Fibroblast of the conjunctiva (primary cell): ENCODE results near the gene FOXF1.

ENCODE experiments used
- DNase-seq: peaks from one replicate; pipeline ENCODE4 v3.0.0-alpha.2; 2010; ENCODE audit warnings: low read depth

The FOXF1 gene

DNA sequence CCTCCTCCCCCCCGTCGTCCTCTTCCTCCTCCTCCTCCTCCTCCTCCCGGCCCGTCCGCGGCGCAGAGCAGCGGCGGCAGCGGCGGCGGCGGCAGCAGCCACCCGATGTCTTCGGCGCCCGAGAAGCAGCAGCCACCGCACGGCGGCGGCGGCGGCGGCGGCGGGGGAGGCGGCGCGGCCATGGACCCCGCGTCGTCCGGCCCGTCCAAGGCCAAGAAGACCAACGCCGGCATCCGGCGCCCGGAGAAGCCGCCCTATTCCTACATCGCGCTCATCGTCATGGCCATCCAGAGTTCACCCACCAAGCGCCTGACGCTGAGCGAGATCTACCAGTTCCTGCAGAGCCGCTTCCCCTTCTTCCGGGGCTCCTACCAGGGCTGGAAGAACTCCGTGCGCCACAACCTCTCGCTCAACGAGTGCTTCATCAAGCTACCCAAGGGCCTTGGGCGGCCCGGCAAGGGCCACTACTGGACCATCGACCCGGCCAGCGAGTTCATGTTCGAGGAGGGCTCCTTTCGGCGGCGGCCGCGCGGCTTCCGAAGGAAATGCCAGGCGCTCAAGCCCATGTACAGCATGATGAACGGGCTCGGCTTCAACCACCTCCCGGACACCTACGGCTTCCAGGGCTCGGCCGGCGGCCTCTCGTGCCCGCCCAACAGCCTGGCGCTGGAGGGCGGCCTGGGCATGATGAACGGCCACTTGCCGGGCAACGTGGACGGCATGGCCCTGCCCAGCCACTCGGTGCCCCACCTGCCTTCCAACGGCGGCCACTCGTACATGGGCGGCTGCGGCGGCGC is at the start of gene FOXF1:
FOXF1 (plus strand) TSS at position 63 of the 797 bp plus-strand sequence; CDS start at position 106, 43 bp downstream.
- no peak for DNase-seq

DNA sequence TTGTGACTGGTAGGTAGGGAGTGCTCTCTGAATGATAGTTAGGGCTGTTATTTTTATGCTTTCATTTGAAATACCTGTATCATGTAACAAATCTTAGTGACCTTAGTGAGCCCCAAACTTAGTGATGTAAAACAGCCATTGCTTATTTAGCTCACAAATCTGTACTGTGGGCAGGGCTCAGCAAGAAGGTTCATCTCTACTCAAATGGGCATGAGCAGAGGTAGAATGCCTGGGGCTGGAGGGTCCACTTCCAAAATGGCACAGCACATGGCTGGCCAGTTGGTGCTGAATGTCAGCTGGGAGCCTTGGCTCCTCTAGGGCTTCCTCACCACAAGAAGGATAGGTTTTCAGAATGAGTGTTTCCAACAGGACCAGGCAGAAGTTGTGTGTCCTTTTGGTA is 49.3 kb upstream of the FOXF1 start:
- no peak for DNase-seq

DNA sequence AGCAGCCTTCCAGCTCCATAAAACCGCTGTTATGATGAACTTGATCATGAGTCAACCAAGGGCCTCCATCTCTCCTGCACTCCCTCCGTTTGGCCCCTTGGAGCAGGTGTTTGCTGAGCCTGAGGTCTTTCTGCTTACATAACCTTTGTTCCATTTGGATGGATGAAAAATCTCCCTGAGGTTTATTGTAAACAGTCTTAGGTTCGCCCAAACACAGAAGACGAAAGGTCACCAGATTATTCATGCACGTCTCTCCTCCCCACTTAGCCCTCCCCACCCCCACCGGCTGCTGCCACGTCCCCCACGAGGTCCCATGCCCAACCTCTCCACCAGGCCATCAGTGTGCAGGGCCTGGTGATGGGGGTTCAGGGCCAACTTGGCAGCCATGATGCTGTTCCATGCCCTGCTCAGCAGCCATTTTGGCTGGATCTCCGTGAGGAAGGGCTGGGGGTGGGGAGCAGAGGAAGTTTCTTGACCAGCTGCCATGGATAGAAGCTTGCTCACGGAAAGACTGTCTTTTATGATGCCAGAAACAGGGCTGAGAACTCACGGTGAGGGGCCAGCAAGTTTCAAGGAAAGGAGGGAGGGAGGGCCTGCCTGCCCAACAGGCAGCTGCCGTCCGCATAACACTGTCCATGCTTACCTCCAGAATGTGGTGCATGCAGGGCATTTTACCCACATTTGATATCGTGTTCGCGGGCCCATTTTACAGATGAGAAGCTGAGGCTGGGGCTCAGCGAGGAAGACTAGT is 47.8 kb upstream of the FOXF1 start:
- DNase-seq = no peak

DNA sequence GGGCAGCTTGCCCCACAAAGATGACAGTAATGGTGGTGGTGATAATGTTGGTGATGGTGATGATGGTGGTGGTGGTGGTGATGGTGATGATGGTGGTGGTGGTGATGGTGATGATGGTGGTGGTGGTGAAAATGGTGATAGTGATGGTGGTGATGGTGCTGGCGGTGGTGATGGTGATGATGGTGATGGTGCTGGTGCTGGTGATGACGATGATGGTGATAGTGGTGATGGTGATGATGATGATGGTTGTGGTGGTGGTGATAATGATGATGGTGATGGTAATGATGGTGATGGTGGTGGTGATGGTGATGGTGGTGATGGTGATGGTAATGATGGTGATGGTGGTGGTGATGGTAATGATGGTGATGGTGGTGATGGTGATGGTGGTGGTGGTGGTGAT is 46.3 kb upstream of the FOXF1 start:
- no peak for DNase-seq

DNA sequence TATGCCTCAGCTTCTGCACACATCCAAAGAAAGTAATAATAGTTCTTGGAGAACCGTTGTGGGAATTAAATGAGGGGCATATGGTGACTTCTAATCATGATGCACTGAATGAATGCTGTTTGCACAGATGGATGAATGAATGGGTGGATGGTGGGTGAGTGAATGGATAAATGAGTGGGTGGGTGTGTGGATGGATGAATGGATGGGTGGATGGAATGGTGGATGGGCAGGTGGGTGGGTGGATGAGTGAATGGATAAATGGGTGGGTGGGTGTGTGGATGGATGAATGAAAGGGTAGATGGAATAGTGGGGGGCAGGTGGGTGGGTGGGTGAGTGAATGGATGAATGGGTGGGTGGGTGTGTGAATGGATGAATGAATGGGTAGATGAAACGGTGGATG is 44.9 kb upstream of the FOXF1 start:
- no peak for DNase-seq

DNA sequence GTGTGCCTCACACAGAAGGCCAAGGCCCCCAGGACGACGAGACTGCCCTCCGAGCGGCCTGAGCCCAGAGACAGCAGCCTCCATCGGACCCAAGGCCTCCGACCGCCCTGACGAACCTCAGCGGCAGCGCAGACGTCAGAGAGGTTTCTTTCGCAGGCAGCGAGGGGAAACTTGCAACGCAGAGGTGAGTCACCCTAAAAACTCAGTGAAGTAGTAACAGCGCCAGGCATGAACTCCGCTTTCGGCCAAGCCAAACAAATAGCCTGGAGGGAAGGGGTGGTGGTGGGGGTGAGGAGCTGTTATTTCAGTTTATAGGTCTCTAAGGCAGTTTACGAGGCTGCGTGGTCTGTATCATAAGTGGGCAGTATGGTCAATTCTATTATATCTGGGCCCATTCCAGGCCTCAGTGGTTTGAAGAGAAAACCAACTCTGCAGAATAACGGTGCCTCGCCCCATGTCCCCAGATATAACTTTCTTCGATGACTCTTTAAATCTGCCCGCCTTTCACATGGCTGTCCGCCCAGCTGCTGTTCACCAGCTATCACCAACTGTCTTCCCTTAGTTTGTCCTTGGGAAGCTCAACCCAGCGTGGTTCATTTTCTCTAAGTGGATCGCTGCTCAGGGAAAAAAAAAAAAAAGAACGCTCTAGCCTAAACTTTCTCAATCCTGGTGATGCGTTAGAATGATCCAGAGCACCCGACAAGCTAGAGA is 43.5 kb upstream of the FOXF1 start:
- no peak for DNase-seq

DNA sequence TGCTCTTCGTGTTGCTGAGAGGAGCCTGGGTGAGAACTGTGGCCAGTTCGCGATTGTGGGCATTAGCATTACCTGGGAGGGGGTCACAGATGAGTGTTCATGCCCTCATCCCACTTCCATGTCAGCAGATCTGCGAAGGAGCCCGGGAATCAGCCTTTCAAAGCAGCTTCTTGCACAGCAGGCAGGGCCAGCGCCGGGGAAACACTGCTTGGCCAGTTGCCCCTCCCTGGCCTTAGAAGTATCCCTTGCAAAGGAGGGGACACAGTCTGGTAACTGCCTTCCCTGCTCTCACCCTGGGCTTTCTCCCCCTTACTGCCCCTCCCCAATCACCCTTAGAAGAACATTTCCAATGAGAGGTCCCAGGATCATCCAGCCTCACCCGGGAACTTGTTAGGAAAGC is 42.8 kb upstream of the FOXF1 start:
- no peak for DNase-seq

DNA sequence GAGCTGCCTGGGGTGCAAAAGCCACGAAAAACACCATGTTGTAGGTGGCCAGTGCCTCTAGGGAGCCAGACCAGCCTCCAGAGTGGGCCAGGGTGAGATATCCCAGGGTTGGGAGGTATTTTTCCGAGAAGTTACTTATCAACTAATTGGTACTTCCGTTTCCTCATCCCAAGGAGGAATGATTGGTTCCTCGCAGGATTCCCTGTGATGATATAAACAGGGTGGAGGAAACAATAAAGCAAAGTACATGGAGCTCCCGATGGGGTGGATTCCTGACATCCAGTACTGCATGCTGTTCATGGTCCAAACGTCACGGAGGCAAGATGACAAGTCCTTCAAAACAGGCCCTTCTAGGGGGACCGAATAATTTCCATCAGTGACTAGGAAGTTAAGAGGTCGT is 39.4 kb upstream of the FOXF1 start:
- DNase-seq = no peak

DNA sequence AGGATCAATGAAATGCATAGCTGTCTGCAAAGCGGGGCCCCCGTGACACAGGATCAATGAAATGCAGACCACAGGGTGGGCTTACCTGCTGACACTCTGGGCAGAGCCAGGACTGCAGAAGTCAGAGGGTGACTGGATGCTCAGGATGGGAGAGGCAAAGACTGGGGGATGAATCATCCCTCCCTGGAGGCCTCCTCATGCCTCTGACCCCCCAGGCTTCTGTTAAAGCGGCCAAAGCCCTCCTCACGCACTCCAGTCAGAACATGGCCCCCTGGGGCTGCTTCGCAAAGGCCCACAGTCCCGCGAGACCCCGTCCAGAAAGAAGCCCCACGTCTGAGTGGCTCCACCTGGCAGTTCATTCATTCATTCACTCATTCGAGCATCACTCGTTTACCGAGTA is 38.4 kb upstream of the FOXF1 start:
- DNase-seq = no peak

DNA sequence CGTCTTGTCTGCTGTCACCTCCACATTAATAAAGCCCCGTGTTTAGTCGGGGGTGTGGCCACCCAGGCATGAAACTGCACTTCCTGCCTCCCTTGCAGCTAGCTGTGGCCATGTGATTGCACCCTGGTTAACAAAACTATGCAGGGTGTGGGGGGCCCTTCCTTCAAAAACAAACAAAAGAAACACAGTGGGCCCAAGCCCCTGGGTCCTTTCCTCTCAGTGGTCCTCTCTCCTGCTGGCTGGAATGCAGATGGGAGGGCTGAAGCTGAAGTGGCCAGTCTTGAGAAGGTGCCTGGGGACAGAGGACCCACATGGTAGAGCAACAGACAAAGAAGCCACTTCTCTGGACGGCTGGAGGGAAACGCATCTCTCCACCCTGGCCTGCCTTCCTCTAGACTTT is 38.0 kb upstream of the FOXF1 start:
- no peak for DNase-seq

DNA sequence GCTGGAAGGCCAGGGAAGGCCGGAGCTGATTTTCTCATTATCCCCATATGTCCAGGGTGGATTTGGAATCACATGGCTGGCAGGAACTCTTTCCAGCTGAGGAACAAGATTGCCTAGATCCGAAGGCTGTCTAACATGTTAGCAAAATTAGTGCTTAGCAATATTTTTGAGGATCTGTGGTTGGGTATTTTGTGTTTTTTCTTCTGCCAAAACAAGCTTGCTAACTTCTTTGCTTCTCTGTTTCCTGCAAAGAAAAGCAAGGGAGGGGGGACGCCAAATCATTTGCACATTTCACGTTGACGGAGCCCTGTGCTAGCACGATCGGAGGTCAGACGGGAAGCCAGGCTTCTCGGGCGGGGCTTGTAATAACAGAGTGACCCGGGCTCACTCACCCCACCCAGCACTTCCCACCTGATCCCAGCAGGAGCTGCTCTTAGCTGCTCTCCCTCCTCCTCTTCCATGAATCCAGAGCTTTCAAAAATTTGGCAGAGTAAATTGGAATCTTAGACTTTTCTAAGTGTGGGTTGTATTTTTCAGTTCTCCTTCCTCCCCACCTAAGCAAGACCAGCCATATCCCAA is 33.3 kb upstream of the FOXF1 start:
- peak; percentile 29 for DNase-seq

DNA sequence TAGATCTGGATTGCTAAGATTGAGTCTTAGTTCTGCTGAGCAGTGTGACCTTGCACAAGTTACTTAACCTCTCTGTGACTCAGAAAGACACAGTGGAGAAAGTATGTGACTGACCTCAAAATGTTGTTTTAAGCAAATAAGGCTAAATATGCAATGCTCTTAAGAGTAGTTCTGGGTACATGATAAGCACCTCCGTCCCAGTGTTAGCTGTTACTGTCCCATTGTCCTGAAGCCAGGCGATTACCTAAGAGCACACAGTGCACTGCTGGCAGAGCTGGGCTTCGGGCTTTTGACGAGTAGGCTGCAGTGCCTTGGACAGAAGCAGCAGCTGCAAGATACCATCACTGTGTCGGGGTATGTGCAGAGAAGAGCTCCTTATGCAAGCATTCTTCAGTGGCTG is 32.7 kb upstream of the FOXF1 start:
- DNase-seq = peak; percentile 34

DNA sequence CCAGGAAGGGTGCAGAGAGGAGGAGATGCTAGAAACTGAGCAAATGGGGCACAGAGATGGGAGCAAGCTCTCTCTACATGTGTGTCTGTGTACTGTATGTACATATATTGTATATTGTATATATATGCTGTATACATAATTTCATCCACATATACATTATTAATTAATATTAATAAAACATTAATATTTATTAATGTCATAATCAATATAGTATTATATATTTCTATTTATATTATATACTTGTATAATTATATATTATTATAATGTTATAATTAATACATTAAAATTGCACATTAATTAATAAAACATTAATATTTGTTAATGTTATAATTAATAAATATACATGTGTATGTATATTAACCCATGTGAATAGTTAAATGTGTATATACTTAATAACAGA is 31.5 kb upstream of the FOXF1 start:
- no peak for DNase-seq

DNA sequence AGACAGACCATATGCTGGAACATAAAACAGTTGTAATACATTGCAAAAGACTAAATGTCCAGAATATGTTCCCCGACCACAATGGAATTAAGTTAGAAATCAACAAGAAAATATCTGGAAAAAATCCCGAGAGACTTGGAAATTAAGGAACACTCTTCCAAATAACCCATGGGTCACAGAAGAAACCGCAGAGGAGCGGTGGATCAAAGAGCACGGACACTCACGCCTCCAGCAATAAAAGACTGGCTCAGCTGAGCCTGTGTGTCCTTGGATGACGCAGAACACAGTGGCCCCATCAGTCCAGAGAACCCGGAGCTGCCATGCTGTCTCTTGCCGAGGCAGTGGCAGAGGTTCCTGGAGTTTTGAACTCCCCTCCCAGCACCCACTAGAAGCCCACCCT is 30.9 kb upstream of the FOXF1 start:
- DNase-seq = no peak

DNA sequence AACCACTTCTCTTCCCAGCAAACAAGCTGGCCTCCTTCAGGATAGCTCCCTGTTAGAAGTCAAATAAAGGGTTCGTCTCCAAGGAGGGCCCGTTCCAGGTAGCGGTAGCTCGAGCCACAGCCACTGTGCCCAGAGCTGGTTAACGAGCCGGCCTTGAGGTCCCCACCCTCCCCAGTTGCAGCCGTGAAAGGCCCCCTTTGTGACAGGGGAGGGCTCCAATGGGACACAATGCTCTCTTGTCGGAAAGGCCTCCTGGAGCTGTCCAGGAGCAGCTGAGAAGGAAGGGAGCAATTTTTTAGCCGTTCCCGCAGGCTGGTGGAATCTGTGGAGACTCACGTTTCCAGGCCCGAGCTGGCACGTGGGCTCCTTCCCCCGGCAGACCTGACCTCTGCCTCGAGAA is 29.9 kb upstream of the FOXF1 start:
- no peak for DNase-seq

DNA sequence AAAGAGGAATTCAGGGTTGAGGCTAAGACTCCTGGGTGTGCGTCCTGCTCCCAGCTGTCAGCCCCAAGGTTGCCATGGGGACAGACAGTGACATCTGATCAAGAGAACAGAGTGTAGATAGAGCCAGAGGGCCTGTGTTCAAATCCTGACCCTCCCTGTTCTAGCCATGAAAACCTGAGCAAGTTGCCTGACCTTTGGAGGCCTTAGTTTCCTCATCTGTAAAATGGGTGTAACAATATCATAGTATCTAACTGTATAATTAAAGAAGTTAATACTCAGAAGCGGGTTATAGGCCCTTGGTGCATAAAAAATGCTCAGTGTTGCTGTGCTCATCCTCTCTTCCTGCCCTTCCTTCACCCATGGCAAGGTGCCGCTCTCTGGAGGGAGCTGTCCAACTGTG is 28.7 kb upstream of the FOXF1 start:
- DNase-seq = no peak

DNA sequence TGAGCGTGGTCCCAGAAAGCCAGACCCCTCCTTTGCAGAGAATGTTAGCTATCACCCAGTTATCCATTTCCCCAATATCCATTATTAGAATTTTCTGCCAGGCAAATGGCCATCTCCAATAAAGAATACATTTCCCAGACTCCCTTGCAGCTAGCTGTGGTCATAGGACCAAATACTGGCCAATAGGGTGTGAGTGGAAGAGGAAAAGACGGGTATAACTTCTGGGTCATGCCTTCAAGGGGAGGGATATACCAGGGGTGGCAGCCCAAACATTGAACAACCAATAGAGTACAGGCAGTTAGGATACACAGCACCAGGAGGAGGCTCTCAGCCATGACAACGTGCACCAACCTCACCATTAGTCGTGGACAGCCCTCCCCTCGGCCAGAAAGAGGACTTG is 26.1 kb upstream of the FOXF1 start:
- DNase-seq = no peak

DNA sequence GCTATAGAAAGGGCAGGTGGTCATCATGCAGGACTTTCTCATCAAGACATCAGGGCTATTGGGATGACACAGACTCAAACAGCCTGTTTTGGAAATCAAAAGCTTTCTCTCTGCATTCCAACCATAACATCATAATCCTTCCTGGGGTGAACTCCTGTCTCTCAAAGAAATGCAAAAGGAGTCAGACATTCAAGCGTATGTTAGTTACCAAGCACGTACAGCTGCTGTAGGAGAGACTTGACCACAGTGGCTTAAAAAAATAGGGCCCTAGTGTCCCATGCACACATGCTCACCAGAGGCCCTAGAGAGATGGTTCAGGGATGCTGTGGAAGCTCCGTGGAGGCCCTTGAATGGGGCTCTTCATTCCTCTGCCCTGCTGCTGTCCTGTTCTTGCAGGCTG is 24.6 kb upstream of the FOXF1 start:
- no peak for DNase-seq

DNA sequence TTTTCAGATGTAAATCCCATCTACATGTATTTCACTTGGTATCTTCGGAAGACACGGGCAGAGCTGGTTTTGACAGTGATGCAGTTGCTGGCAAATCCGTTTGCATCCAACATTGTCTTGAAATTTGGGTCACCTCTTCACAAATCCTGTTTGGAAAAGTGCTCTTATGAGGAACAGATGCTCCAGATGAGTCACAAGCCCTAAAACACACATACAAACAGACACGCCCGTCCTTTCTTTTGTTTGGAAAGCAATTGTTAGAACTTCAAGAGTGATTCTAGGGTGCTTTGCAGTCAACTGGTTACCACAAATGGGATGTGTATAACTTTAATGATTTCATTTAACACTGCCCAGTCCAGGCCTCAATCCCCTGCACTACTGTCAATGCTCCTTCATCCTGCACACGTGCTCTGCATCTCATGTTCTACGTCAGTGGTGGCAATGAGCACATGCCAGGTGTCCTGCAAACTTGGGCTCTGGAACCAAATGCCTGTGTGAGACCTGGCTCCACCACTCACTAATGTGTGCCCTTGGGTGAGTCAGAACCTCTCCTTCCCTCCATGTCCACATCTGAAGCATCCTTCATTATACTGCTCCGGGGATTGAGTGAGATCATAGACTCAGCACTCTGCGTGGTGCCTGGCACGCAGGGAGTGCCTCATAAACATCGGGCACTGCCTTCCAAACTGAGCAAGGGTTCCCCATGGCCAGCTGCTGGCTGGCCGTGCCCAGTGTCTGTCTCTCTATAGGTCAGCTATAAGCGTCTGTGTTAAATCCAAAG is 19.3 kb upstream of the FOXF1 start:
- peak; percentile 51 for DNase-seq

DNA sequence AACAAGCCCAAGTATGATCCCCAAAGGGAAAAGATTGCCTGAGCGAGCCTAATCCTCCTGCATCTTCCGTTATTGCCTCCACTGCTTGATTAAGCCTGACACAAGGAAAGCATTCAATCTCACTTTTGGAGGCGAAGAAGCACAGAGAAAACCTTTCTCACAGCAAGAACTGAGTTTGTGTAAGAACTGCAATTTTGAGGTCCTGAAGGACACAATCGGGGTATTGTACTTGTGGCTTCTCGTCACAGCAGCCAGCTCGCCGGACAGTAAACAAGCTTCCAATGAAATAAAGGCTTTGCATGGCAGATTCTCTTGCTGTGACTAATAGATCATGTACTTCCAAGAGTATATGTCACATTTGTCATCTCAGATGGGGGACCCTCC is 18.7 kb upstream of the FOXF1 start:
- no peak for DNase-seq

DNA sequence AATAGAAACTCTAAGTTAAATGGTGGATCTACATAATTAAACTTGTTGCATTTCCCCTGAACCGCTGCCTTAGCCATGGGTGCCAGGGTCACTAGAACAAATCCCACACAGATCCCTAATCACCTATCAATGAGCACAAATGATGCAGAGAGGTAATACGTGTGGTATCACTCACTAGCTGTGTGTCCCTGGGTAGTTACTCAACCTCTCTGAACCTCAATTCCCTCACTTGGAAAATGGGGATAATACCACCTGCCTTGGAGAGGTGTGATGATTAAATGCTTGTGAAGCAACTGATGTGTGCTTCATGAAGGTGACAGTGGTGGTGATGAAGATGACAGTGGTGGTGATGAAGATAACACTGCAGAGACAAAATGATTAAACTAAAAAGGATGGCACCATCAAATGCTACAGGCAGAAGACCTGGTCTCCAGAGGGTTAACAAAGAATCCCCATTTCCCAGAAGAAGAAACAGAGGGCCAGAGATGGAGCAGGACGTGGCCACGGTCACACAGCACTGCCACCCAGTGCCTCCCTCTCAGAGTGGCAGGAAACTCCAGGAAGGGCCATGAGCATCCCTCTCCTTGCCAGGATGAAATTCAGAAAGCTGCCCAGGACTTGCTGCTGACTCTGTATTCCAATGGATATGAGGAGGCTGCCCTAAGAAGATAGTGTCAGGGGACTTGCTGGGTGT is 17.9 kb upstream of the FOXF1 start:
- no peak for DNase-seq
